Neural cell (in vitro differentiated cells): ENCODE measurements around the gene IL6R.

Experiments
- CTCF ChIP-seq: fragments of 450-650 bp; IDR thresholded peaks from 2 replicates; pipeline ENCODE4 v1.5.1; 2014; ENCODE audit warnings: antibody characterized with exemption, mild to moderate bottlenecking, moderate library complexity; ENCODE audit not compliant: poor library complexity, severe bottlenecking
- EP300 ChIP-seq: fragments of 450-650 bp; conservative IDR thresholded peaks from 2 replicates; pipeline ENCODE4 v1.6.1; 2014; ENCODE audit warnings: antibody characterized with exemption, mild to moderate bottlenecking, moderate library complexity; ENCODE audit not compliant: poor library complexity, severe bottlenecking

GRCh38 chr1:154448331-154448811, 43.2 kb downstream of the IL6R start:
- TF ChIP-seq CTCF (no peak), EP300 (no peak)
